ENCODE data around the gene NRCAM. TPM values are rescaled to one million over a fixed set of nuclear protein-coding genes. Genes with fewer than 3 reads are reported as not detected.

NRCAM gene
- total and polyA plus RNA-seq, 2 donors (not counting 1 experiment from before 2014, with no cell fraction given) = 0.75 to 4.6 TPM

DNA sequence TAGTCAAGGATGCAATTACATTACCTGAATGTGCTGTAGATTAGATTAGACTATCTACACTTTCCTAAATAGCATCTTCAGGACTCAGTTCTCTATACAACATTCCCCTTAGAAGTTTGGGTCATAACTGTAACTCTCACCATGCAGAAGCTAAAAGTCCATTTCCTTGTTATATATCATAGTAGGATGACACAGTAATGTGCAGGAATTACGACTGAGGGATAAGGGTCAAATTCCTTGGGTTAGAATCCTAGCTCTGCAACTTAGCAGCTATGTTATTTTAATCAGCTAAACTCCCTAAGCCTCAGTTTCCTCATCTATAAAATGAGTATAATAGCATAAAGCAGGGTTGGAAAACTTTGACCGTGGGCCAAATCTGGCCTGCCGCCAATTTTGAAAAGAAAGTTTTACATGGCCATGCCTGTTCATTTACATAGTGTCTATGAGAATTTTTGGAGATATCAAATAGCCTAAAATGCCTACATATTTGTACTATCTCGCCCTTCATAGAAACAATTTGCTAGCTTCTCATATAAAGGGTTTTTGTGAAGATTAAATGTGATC lies 14.8 kb downstream of the NRCAM start:
- Histone ChIP-seq H3K36me3 (replicated peaks in 1 of 2; ENCODE audit: control extremely low read depth in 1 of 2, control insufficient read depth in 1 of 2, extremely low read depth in 1 of 2, insufficient read depth in 2 of 2, low read length in 1 of 2) (no peaks in the 10 kb centered on the region), H3K4me2 (replicated peaks; ENCODE audit: low read depth, low read length, poor library complexity, severe bottlenecking) (no peak overlapping the region), H3K4me3 (ENCODE audit: control extremely low read depth in 1 of 5, extremely low read depth in 1 of 5, insufficient read depth in 1 of 5, low read depth in 2 of 5, low read length in 4 of 5) (no peak overlapping the region), H3K9me3 (ENCODE audit: control extremely low read depth in 1 of 3, control insufficient read depth in 2 of 3, insufficient read depth in 1 of 3, low read length in 2 of 3) (no peaks in the 10 kb centered on the region), H3K4me1 (ENCODE audit: control insufficient read depth in 2 of 2, insufficient read depth in 2 of 2, low read length in 2 of 2) (no peaks in the 10 kb centered on the region), H2AFZ (ENCODE audit: insufficient read depth, low read depth, low read length, poor library complexity, severe bottlenecking) (no peak overlapping the region), H3K9ac (ENCODE audit: low read length) (no peak overlapping the region), H3K79me2 (ENCODE audit: control insufficient read depth, insufficient read depth, low read length) (no peaks in the 10 kb centered on the region), H4K20me1 (ENCODE audit: control insufficient read depth, insufficient read depth, low read length, poor library complexity, severe bottlenecking) (no peaks in the 10 kb centered on the region), H3K27me3 (replicated peaks in 1 of 4; ENCODE audit: control extremely low read depth in 1 of 4, control insufficient read depth in 3 of 4, insufficient read depth in 4 of 4, low read length in 3 of 4) (peaks cover 0 to 6% (median 3%) of the 10 kb centered on the region in 4 experiments), H3K27ac (ENCODE audit: low read length in 2 of 2) (no peak overlapping the region)
- ChIA-PET CTCF (interaction anchor here (1.5 to 2.0 kb wide), 2 partner anchors 8 to 12 kb away, joined by 3 to 11 read pairs; no protein-coding TSS in a partner anchor), POLR2A (no interaction called here)
- H3K9me3 Mint-ChIP-seq (ENCODE audit: insufficient read depth) = no peaks in the 10 kb centered on the region
- TF ChIP-seq, protein P1, sequence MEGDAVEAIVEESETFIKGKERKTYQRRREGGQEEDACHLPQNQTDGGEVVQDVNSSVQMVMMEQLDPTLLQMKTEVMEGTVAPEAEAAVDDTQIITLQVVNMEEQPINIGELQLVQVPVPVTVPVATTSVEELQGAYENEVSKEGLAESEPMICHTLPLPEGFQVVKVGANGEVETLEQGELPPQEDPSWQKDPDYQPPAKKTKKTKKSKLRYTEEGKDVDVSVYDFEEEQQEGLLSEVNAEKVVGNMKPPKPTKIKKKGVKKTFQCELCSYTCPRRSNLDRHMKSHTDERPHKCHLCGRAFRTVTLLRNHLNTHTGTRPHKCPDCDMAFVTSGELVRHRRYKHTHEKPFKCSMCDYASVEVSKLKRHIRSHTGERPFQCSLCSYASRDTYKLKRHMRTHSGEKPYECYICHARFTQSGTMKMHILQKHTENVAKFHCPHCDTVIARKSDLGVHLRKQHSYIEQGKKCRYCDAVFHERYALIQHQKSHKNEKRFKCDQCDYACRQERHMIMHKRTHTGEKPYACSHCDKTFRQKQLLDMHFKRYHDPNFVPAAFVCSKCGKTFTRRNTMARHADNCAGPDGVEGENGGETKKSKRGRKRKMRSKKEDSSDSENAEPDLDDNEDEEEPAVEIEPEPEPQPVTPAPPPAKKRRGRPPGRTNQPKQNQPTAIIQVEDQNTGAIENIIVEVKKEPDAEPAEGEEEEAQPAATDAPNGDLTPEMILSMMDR (IDR thresholded peaks at IDR 0.05) = no peak
- TF ChIP-seq EZH2 (IDR thresholded peaks at IDR 0.05; ENCODE audit: borderline replicate concordance, insufficient read depth, low read depth, low read length, poor library complexity, severe bottlenecking) = no peak
- no peak overlapping the region for H3K27ac Mint-ChIP-seq
- H3K4me3 Mint-ChIP-seq = no peak overlapping the region
- no peak for DNase-seq
- H3K4me1 Mint-ChIP-seq = no peaks in the 10 kb centered on the region
- peaks cover 19% of the 10 kb centered on the region for H3K27me3 Mint-ChIP-seq
- no CpG with 5 or more reads among the region's 4 CpGs for WGBS (ENCODE audit: insufficient coverage)
- ATAC-seq (ENCODE audit: low read depth) = no peak
- intact Hi-C loops (cut with micrococcal nuclease) = no loop called here

DNA sequence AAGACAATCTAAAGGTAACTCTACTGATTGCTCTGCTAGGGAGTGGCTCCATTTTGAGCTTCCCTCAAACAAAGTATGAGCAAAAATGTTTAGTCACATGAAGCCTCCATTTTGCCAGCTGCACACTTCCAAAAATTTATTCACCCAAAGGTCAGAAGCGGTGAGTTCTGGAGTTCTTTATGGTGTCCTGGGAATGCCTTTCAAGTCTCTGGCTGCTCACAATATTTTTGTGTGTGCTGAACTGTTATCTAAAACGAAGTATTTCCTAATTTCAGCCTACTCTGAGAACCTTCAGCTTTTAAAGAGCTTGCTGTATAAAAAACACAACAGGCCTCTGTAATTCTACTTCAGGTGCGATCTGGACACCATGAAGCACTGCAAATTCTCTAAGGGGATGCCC lies 15.6 kb downstream of the NRCAM start:
- no peak for ATAC-seq (ENCODE audit: low read depth)
- Histone ChIP-seq H3K4me3 (ENCODE audit: control extremely low read depth in 1 of 5, extremely low read depth in 1 of 5, insufficient read depth in 1 of 5, low read depth in 2 of 5, low read length in 4 of 5) (no peak overlapping the region), H3K27ac (ENCODE audit: low read length in 2 of 2) (no peak overlapping the region), H3K79me2 (ENCODE audit: control insufficient read depth, insufficient read depth, low read length) (no peaks in the 10 kb centered on the region), H3K4me2 (replicated peaks; ENCODE audit: low read depth, low read length, poor library complexity, severe bottlenecking) (no peak overlapping the region), H3K36me3 (replicated peaks in 1 of 2; ENCODE audit: control extremely low read depth in 1 of 2, control insufficient read depth in 1 of 2, extremely low read depth in 1 of 2, insufficient read depth in 2 of 2, low read length in 1 of 2) (no peaks in the 10 kb centered on the region), H4K20me1 (ENCODE audit: control insufficient read depth, insufficient read depth, low read length, poor library complexity, severe bottlenecking) (no peaks in the 10 kb centered on the region), H3K9ac (ENCODE audit: low read length) (no peak overlapping the region), H3K4me1 (ENCODE audit: control insufficient read depth in 2 of 2, insufficient read depth in 2 of 2, low read length in 2 of 2) (no peaks in the 10 kb centered on the region), H3K27me3 (replicated peaks in 1 of 4; ENCODE audit: control extremely low read depth in 1 of 4, control insufficient read depth in 3 of 4, insufficient read depth in 4 of 4, low read length in 3 of 4) (peaks cover 0 to 3% (median 0%) of the 10 kb centered on the region in 4 experiments), H2AFZ (ENCODE audit: insufficient read depth, low read depth, low read length, poor library complexity, severe bottlenecking) (no peak overlapping the region), H3K9me3 (ENCODE audit: control extremely low read depth in 1 of 3, control insufficient read depth in 2 of 3, insufficient read depth in 1 of 3, low read length in 2 of 3) (no peaks in the 10 kb centered on the region)
- ChIA-PET CTCF (interaction anchor here (1.5 to 2.0 kb wide), 2 partner anchors 8 to 12 kb away, joined by 3 to 11 read pairs; no protein-coding TSS in a partner anchor), POLR2A (no interaction called here)
- H3K9me3 Mint-ChIP-seq (ENCODE audit: insufficient read depth) = no peaks in the 10 kb centered on the region
- intact Hi-C loops (cut with micrococcal nuclease) = no loop called here
- no CpG with 5 or more reads among the region's 3 CpGs for WGBS (ENCODE audit: insufficient coverage)
- H3K4me1 Mint-ChIP-seq = no peaks in the 10 kb centered on the region
- no peak for DNase-seq
- H3K27me3 Mint-ChIP-seq = peaks cover 11% of the 10 kb centered on the region
- no peak overlapping the region for H3K27ac Mint-ChIP-seq
- TF ChIP-seq, protein P1 (IDR thresholded peaks at IDR 0.05) = no peak
- H3K4me3 Mint-ChIP-seq = no peak overlapping the region

All from B cell (primary cell).